Measurements from ENCODE around the gene EDA. TPM values are rescaled to one million over a fixed set of nuclear protein-coding genes. Genes with fewer than 3 reads are reported as not detected.

The EDA gene
- total RNA-seq, 2 experiments from 2014 or later: 1.3 to 1.4 TPM

DNA sequence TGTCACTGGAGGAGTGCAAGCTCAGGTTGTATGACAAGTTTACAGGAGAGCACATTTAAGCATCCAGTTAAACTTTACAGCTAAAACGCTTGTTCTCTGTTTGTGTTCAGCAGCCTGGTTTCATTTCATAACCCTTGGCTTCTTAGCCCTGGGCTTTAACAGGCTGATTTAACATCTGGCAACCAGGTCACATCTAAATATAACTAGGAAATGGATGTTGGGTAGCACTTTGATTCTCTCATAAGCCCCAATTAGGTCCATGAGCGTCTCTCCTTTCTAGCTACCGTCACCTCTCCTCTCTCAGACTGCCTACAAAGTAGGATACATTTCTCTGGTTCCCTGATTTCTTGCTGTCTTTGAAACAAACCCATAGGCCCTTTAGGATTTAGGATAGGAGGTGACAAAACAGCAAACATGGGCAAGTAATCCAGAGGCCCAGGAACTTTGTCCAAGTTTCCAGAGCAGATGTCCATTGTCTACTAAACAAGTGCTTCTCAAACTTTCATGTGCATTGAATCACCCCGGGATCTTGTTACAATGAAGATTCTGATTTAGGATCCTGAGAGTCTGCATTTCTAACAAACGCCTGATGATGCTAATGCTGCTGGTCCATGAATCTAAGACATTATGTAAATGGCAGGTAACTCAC, 468.8 kb downstream of the EDA start:
- H3K27me3 Mint-ChIP-seq: no peaks in the 10 kb centered on the region
- no peak for DNase-seq
- H3K36me3 Mint-ChIP-seq: no peaks in the 10 kb centered on the region
- no peak overlapping the region for H3K4me3 Mint-ChIP-seq
- H3K27ac Mint-ChIP-seq: no peak overlapping the region
- no peaks in the 10 kb centered on the region for H3K9me3 Mint-ChIP-seq
- H3K4me1 Mint-ChIP-seq: no peaks in the 10 kb centered on the region

DNA sequence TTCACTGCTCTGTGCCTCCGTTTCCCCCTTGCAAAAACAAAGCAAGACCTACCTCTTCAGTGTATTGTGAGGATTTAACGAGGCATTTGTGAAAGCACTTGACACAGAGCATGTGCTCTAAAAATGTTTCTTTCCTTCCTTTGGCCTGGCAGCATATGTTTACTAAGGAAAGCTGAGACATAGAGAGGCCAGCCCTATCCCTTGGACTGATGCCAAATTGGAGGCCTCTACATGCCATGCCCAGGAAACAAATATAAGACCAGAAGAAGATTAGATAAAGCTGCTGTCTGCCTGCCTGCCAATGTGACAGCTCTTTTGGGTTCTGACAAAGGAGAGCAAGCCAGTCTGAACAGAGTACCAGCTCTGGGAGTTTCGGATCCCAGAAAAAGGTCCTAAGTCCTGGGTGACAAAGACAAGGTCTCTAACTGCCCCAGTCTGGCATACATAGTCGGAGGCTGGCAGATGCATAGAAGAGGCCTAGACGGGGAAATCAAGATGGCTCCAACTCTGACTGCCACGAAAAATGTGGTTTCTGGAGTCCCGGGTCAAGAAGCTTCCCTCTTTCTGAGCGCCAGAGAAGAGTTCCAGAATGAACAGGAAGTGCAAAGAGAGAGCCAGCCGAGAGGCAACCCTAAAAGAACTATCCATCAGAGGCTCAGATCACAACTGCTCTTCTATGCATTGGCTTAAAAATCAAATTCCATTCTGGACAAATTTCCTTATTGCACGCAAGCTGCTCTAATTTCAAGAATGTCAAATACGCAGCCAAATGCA, 472.1 kb downstream of the EDA start:
- Mint-ChIP-seq H3K9me3 (no peaks in the 10 kb centered on the region), H3K27ac (no peak overlapping the region), H3K4me3 (no peak overlapping the region), H3K4me1 (no peaks in the 10 kb centered on the region), H3K36me3 (no peaks in the 10 kb centered on the region), H3K27me3 (no peaks in the 10 kb centered on the region)
- no peak for DNase-seq

DNA sequence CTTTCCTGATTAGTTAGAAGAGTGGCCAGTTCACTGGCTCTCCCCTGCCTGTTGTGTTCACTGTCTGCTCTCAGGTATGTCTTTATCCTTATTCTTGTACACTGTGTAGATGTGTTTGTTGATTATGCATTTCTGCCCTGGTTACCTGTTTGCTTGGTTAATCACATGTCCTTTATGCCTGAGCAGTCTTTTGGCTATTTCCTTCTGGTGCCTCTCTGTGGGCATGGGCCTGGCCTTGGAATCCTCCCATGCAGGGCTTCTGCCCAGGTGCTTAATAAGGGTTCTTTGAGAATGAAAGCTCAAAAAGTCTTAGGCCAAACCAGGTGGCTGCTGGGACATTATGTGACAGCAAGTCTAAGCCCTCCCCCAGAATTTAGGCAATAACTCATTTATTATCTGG, 472.8 kb downstream of the EDA start:
- Mint-ChIP-seq H3K9me3 (no peaks in the 10 kb centered on the region), H3K36me3 (no peaks in the 10 kb centered on the region), H3K27me3 (no peaks in the 10 kb centered on the region), H3K27ac (no peak overlapping the region), H3K4me1 (no peaks in the 10 kb centered on the region), H3K4me3 (no peak overlapping the region)
- no peak for DNase-seq

Other genes with a start within 250 kb of the EDA start
- under 1 TPM; 0.19 to 0.26 TPM for gene NALF2, start 111.8 kb upstream of the EDA start, total RNA-seq